ENCODE data around the gene C6orf47.

- no peak for TF ChIP-seq CTCF (IDR thresholded peaks at IDR 0.05; ENCODE audit: low read length)
- TF ChIP-seq EZH2 (optimal IDR thresholded peaks at IDR 0.05; ENCODE audit: low read depth, low read length): no peak
Measured at GRCh38 chr6:31662124-31662723, 1.6 kb upstream of the C6orf47 start.

Data from MM.1S (cell line).